OCI-LY1 (cell line): ENCODE results near the gene PRDX6.

Experiments
- CTCF ChIP-seq: fragments of 200-600 bp; sonication (generic), shearing (Covaris generic); IDR thresholded peaks from 2 replicates; pipeline ENCODE4 v1.5.1; 2017; ENCODE audit warnings: mild to moderate bottlenecking, antibody characterized with exemption, low read length, moderate library complexity, mixed read lengths
- EZH2 ChIP-seq: fragments of 200-600 bp; sonication (generic), shearing (Covaris generic); IDR thresholded peaks from 2 replicates; pipeline ENCODE4 v1.8.0; 2017; ENCODE audit warnings: borderline replicate concordance, mixed run types, mild to moderate bottlenecking, antibody characterized with exemption, low read length, moderate library complexity, mixed read lengths

GRCh38 chr1:173530795-173531693 lies 53.9 kb downstream of the PRDX6 start:
- no peak for TF ChIP-seq EZH2
- no peak for TF ChIP-seq CTCF
